Stimulated activated CD8-positive, alpha-beta memory T cell treated with anti-CD3 and anti-CD28 coated beads, Interleukin-15, amount 100 ng/mL, for 48 hours (primary cell): Measurements from ENCODE around the gene TSPAN11.

Experiments used
- DNase-seq, 2 donors: peaks; one replicate each; pipeline ENCODE4 v3.0.0-alpha.2; 2020; ENCODE audit warnings: low read depth in 2 of 2

Gene TSPAN11

DNA sequence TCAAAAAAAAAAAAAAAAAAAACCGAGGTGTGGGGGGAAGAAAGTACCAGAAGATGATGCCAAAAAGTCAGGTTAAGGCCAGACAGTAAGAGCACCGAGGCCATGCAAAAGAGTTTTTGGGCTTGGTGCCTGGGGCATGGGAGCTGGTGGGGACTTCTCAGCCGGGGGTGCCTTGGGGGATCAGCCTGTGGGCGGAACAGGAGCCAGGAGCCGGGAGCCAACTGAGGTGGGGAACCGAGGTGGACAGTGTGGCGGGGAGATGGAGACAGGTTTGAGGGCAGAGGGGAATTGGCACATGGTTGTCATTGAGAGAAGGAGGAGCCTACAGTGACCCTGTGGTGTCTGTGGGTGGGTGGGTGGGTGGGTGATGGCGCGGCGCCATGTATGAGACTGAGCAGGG is 33.2 kb downstream of the TSPAN11 start:
- DNase-seq = no peak

GRCh38 chr12:30961030-30961429 is 34.5 kb downstream of the TSPAN11 start:
- no peak for DNase-seq

GRCh38 chr12:30962047-30962446 is 35.5 kb downstream of the TSPAN11 start:
- no peak for DNase-seq

- no peak for DNase-seq
These were observed 37.4 kb downstream of the TSPAN11 start for GRCh38 chr12:30963709-30964564.

DNA sequence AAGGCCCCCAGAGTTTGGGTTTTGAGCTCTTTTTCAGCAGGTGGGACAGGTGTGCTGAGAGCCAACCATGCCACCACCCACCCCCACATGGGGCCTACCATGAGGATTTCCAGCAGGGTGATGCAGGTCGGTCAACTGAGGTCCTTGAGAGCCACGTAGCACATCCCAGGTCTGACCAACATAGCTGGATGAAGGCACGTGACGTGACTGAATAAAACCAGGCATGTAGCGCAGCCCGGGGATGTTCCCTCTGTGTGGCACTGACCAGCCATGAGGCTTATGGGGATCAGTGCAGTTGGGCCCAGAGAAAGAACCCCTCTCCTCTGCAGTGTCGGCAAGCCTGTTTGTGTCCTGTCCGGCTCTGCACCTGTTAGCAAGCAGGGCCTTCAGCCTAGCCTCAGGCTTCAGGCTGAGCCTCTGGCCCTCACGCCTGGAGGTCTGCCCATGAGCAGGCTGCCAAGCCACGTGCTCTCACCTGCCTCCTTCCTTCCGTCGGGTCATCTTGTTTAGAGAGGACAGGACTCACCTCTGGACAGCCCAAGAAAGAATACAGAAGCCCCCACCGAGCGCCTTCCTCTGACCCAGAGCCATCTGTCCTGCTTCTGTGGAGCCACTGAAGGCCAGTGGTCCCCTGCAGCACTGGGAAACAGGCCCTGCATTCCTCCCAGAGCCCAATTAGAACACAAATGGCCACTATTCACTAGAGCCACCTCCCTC is 38.5 kb downstream of the TSPAN11 start:
- no peak for DNase-seq

GRCh38 chr12:30965613-30965985 is 39.1 kb downstream of the TSPAN11 start:
- DNase-seq = no peak

DNA sequence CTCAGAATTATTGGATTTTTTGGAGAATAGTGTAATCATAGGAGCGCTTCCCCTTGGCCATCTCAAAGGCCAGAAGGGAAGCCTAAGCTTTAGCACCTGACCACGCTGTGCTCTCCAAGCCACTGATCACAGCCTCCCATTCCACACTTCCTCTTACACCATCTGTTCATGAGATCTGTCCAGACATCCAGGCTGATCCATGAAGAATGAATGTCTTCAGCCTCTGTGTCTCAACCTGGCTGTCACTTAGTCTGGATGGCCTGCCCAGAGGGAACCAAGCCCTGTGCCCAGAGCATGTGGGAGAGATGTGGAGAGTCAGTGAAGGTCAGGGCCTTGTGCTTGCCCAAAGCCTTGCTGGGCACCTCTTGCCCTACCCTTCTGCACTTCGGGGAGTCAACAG is 40.5 kb downstream of the TSPAN11 start:
- DNase-seq = no peak

DNA sequence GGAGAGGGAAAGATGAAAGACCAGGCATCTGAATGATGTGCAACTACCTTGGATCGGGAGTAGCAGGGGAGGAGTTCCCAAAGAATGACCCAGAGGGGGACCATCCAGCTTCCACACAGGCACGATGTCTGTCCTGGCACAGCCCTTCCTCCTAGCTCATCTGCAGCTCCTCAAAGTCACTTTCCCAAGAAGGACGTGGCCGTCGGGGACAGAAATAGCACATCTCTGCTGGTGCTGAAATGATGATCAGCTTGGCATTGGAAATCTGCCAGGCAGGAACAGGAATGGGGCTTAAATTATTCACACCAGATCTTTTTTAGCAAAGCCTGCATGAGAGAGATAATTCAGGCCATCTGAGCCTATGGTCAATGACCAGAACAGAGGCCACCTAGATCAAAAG is 41.7 kb downstream of the TSPAN11 start:
- no peak for DNase-seq

- no peak for DNase-seq
These were observed 42.5 kb downstream of the TSPAN11 start for GRCh38 chr12:30969006-30969405.

DNA sequence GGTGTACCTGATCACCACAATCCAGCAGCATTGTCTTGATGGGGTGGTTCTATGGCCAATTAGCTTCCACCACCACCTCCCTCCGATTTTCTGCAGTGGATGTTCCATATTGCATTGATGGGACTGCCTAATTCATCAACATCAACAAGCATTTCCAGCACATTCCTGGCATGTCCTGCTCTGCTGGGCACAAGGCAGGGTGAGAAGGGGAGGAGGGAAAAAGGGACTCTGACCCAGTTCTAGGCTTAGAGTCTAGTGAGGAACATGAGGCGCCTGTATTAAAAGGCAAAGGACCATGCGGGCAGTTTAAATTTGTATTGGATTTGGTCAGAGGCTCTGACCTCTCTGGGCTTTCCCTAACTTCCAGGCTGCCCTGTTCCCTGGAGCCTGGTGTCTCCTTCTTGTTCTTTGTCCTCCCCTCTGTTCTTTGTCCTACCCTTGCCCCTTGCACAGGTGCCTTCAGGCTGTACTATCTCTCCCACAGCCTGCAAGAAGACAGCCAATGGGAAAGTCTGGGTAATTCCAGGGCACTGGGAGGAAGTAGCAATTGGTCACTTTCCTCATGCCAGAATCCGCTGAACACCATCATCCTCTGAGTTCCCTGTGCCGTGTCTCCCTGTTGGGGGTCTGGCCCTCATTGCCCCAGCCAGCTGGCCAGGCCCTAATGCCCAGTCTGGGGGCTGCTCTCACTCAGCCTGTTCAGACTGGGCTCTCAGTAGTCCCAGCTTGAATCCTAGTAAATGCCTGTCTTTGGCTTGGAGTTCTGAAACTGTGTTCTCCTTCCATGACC is 43.3 kb downstream of the TSPAN11 start:
- no peak for DNase-seq

- no peak for DNase-seq
These were observed 44.1 kb downstream of the TSPAN11 start for GRCh38 chr12:30970559-30971197.

GRCh38 chr12:30972035-30972434 is 45.5 kb downstream of the TSPAN11 start:
- no peak for DNase-seq

DNA sequence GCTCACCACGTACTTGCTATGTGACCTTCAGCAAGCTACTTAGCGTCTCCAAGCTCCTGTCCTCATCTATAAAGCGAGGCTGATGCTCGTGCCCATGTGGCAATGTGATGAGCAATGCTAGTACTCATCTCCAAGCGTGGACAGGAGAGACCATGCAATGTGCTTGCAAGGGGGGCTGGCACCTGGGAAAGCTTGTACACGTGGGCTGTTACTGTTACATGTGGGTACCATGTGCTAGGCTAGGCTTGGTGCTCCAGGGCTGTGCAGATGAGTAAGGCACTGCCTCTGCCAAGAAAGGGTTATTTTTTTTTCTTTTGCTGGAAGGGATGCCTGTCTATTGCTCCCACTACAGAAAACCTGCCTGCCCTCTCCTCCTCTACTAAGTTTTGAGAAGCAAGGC is 46.6 kb downstream of the TSPAN11 start:
- no peak for DNase-seq

- DNase-seq = no peak
These were observed 47.3 kb downstream of the TSPAN11 start for GRCh38 chr12:30973830-30974229.

- no peak for DNase-seq
These were observed 48.4 kb downstream of the TSPAN11 start for GRCh38 chr12:30974746-30975500.

GRCh38 chr12:30975581-30975980 is 49.0 kb downstream of the TSPAN11 start:
- no peak for DNase-seq

GRCh38 chr12:30976206-30976605 is 49.7 kb downstream of the TSPAN11 start:
- no peak for DNase-seq

GRCh38 chr12:30977124-30977523 is 50.6 kb downstream of the TSPAN11 start:
- DNase-seq = no peak

DNA sequence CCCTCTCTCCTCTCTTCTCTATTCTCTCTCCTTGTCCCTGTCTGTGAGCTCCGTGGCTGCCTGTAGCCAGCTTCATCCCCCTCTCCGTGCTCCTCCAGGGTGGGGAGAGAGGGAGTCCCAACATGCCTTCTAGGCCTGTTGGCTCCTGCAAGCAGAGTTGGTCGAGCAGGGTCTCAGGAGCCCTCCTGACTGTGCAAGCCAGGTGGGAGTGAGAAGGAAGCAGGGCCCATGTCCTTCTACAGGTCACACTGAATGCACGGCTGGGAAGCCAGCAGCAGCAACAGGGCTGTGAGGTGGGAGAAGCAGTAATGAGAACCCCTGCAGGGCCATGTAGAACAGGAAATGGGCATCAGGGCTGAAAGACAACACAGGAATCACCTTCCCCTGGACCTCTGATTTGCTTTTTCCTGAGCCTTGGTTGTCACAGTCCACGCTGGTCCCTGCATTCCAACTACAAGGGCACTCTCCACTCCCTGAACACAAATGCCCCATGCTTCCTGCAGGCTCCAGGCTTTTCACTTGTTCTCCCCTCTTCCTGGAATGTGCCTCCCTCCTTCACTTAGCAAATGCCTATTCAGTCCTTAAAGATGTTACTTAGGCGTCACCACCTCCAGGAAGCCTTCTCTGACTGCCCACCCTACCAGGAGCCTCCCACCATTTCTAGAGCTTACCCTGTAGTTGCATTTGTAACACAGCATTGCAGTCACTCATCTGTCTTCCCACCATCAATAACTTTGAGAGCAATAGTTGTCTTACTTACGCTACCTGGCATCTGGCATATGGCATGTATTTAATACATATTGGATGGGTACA is 51.2 kb downstream of the TSPAN11 start:
- DNase-seq = no peak

GRCh38 chr12:30978639-30979038 is 52.1 kb downstream of the TSPAN11 start:
- DNase-seq = no peak
